HG03520 (cell line): Measurements from ENCODE around the gene CLRN3.

Experiments used
- ATAC-seq: cut with Tn5 transposase; IDR thresholded peaks from one replicate; pipeline ENCODE4 v1.9.1; 2021; ENCODE audit warnings: mild to moderate bottlenecking, moderate library complexity; ENCODE audit not compliant: unreplicated experiment

The CLRN3 gene

GRCh38 chr10:127849921-127850320, 42.8 kb downstream of the CLRN3 start:
- no peak for ATAC-seq

DNA sequence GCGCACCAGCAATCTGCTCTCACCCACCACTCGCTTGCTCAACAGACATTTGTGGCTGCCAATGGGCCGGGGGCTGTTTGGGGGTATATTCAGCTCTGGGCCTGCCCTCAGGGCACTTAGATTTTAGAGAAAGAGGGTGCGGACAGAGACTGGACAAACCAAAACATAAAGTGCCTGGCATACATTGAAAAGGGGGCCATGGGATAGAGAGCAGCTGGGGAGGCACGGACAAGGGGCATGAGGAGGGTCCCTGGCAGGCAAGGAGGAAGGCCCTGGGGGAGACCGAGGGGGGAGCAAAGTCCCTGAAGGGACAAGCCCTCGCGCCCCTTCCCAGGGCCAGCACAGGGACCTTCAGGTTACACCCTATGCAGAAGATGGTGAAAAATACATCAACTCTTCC, 43.5 kb downstream of the CLRN3 start:
- no peak for ATAC-seq

GRCh38 chr10:127848226-127848625, 44.5 kb downstream of the CLRN3 start:
- ATAC-seq, result no peak

DNA sequence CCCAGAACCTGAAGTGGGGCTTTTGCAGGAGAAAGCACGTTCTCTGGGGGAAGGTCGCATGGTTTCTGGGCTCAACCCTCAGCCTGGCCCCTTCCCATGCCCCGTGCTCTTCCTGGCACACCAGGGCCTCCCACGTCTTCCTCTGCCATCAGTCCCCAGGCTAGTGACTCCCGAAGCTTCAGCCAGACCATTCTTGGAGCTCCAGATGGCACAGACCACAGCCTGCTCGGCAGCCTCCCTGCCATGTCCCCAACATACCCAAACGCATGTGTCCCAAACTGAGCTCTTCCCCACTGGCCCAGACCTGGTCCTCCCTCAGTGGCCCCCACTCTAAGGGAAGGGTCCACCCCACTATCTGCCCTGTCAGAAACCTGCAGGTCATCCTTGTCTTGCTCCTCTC, 47.0 kb downstream of the CLRN3 start:
- ATAC-seq, result no peak

- no peak for ATAC-seq
Measured at GRCh38 chr10:127840884-127841283, 51.9 kb downstream of the CLRN3 start.

DNA sequence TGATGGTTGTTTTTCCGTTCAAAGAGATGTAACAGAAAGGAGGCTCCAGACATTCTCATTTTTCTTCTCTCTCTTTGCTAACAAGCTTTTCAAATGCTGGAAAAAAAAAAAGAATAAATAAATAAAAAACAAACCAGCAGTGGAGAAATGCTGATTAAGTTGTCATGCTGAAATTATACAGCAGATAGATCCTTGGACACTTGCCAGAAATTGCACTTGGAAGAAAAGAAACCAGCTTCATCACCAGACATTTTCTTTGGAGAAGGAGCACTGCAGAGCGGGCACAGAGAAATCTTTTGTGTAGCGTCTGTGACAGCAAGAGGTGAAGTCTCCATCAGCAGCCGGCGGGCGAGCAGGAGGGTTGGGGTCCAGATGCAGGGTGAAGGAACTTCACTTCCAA, 55.8 kb downstream of the CLRN3 start:
- ATAC-seq, result no peak

DNA sequence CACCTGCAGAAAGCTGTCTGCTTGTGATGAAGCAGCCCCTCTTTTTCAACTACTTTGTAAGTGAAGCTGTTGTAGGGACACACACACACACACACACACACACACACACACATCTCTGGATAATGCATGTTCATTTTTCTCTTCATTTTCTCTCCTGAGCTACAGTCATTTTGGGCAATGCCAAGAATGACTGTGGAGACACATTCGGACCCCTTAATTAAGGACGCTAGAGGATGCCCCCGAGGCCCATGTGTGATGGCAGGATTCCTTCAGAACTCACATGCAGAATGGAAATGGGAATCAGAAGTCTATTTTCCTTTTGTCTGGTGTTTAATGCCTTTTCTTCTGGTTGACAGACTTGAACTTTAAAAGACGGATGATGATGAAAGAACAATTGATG, 56.6 kb downstream of the CLRN3 start:
- ATAC-seq, result no peak

DNA sequence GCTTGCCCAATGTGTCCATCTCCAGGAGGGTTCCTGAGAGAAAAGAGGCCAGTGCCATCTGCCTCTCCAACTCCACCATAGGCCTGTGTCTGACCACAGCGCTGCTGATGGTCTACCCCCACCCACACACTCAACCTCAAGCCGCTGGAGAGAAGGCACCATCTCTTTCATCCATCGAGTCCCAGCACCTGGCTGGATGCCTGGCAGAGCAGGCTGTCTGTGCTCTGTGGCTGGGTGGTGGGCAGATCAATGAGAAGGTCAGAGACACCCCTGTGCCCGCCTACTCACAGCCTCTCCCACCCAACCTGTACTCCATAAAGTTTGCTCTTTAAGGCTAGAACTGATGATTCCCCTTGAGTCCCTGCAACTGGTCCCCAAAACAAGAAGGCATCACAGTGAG, 58.0 kb downstream of the CLRN3 start:
- ATAC-seq, result no peak

DNA sequence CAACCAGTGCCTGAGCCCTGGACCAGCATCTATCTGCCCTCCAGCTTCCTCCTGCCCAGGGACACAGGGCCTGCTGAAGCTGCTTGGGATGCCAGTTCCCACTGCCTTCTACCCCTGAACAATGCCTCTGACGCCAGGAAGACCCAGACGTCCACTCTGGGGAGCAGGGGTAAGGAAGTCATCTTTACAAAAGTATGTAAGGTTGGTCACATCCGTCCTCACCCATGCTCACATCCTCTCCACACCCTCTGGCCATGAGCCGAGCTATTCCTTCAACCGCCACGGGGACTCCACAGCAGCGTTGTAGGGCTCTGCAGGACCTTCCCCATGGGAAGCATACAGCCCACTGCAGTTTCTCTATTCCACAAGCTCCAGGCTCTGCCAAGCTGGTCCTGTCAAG, 58.5 kb downstream of the CLRN3 start:
- ATAC-seq, result no peak

GRCh38 chr10:127833804-127834203, 58.9 kb downstream of the CLRN3 start:
- no peak for ATAC-seq

DNA sequence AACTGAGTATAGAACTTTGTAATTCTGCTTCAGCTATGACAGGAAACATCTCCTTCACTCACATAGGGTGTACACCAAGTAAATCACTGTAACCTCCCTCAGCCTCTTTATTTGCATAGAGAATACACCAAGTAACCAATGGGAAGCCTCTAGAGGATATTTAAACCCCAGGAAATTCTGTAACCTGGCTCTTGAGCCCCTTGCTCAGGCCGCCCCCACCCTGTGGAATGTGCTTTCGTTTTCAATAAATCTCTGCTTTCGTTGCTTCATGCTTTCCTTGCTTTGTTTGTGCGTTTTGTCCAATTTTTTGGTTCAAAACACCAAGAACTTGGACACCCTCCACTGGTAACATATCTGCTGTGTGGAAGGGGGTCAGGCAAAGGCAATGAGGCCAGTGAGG, 60.2 kb downstream of the CLRN3 start:
- ATAC-seq, result no peak

DNA sequence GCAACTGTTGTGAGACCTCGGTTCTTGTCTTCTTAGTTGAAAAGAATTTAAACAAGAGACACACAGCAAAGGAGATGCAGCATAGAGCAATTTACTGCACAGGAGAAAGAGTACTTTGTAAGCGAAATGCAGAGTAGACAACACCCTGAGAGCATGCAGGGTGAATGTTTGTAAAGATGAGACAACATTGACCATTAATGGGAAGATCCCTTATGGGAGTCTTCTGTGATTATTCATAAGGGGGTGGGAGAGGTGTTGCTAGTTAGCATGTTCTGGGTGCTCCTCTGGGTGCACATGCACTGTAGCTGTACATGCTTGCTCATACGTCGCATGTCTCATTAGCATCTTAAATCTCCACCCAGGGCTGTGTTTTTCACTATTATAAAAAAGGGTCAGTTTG, 62.3 kb downstream of the CLRN3 start:
- no peak for ATAC-seq
